Measurements from ENCODE around the gene HSPB1.
"Not testable (repeated sequence)": the region's sequence is repeated elsewhere in the genome, so short reads cannot be mapped to it uniquely, and the experiment has no call there.

The HSPB1 gene

GRCh38 chr7:76335417-76335816 lies 32.9 kb downstream of the HSPB1 start:
- DNase-seq, result not testable (repeated sequence)

DNA sequence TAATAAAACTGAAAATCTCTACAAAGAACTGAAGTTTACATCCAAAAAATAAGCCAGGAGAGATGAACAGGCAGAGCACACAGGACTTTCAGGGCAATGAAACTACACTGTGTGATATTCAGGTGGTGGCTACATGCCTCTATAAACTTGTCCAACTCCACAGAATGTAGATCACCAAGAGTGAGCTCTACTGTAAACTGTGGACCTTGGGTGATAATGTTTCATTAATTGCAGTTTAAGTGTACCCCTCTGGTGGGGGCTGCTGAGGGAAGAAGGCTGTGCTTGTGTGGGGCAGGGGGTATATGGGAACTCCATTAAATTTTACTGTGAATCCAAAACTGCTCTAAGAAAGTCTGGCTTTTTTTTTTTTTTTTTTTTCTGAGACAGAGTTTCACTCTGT lies 33.6 kb downstream of the HSPB1 start:
- DNase-seq, result no peak

GRCh38 chr7:76337147-76337546 lies 34.7 kb downstream of the HSPB1 start:
- no peak for DNase-seq

- no peak for DNase-seq
Observed at GRCh38 chr7:76338298-76339084, 36.0 kb downstream of the HSPB1 start.

DNA sequence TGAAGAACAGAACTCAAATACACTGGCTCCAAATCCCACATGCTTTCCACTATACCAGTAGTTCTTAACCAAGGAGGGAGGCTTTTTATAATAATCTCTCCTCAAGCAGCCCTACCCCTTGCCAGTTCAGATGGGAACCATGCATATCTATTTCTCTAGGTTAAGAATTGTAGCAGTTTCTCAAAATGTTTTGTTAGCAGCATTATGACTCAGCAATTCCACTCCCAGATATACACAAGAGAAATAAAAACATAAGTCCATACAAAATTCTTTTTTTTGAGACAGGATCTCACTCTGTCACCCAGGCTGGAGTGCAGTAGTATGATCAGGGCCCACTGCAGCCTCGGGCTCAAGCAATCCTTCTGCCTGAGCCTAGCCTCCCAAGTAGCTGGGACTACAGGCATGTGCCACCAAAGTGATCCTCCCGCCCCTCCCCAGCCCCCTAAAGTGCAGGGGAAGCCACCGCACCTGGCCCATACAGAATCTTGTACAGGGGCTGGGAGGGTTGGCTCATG lies 38.2 kb downstream of the HSPB1 start:
- no peak for DNase-seq

- DNase-seq, result no peak
Observed at GRCh38 chr7:76342222-76342621, 39.7 kb downstream of the HSPB1 start.

DNA sequence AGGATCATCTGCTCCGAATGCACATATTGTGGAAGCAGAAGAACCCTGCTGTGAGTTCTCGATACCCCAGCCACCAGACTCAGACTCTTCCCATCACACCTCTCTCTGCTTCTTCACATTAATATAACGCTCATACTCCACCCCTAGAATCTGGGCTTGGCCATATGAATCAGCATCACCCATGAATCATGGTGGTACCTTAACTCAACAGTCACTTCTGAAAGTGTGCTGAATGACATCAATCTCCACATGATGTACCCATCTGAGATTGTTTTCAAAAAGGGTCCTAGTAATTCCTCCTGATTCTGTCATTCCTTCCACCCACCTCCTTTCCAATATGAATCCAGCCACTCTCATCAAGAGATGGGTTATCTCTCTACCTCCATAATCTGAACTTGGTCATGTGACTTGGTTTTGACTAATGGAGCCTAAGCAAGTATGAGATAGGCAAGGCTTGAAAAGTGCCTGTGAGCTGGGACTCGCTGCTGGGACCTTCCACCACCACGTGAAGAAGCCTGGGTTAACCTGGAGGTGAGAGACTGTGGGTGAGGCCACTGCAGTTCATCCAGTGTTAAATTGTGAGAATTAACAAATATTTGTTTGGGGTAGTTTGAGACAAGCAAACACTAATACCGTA lies 40.9 kb downstream of the HSPB1 start:
- DNase-seq, result no peak

- DNase-seq, result no peak
Observed at GRCh38 chr7:76343931-76344321, 41.5 kb downstream of the HSPB1 start.

- no peak for DNase-seq
Observed at GRCh38 chr7:76346097-76346496, 43.6 kb downstream of the HSPB1 start.

DNA sequence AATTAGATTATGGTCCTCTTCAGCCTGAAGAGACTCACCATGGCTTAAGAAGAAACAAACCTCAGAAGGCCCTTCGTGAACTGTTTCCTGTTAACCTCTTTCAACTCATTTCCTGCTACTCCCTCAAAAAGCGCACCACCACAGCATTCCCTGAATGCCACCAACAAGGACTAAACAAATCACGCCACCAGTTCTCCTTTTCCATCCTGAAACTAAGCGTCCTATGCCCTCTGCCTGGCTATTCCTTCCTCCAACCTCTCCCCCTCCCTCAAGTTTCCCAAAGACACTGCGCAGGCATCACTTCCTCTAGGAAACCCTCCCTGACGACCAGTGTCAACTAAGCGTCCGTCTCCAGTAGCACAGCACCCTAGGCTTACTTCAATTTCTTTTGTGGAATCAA lies 44.3 kb downstream of the HSPB1 start:
- no peak for DNase-seq

DNA sequence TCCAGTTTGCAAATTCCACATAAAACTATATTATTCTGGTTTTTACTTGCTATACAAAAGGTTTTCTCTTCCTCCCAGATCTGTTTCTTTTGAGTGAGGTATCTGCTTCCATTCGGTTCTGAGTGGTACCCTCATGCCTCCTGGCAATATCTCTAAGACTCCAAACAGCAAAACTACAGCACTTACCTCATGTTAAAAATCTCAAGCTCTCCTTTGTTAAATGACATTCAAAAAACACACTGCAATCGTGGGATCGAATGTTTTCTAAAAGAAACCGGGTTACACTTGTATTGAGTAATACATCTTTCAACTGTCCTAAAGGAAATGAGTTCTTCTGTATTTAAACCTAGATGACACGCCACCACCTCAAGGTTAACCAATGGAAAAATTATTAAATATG lies 45.2 kb downstream of the HSPB1 start:
- no peak for DNase-seq

DNA sequence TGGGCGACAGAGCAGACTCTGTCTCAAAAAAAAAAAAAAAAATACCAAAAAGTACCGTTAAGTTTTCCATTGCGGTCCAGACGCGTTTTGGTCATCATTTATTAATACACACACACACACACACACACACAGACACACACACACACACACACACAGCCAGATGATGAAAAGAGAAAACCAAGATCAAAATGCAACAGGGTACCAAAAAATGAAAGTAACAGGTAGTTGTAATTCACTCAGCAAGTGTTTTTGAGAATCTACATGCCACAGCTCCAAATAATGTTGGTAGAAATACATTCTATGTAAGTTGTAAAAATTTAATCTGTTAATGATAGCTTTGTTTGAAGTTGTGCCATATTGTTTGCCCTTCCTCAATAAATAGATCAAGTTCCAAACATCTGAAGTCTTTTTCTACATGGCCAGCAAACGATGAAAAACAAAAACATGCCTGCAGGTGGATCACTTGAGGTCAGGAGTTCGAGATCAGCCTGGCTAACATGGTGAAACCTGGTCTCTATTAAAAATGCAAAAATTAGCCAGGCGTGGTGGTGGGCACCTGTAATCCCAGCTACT lies 46.9 kb downstream of the HSPB1 start:
- DNase-seq, result no peak

GRCh38 chr7:76351372-76351771 lies 48.9 kb downstream of the HSPB1 start:
- no peak for DNase-seq

DNA sequence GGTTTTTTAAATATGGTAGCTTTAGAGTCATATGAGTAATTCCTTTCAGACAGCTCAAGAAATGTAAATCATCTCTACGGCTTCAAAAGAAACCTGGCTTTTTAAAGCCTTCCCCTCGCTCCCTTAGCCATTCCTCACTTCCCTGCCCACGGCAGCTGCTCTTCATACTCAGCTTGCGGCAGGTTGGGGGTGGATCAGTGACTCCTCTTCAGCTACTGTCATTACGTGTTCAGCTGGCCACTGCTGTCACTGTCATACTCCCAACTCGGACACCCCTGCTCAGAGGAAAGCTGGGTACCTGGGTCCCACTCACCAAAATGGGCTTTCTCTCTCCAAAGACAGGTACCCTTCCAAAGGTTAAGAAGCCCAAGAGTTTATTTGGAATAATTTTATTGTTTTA lies 49.7 kb downstream of the HSPB1 start:
- DNase-seq, result no peak

DNA sequence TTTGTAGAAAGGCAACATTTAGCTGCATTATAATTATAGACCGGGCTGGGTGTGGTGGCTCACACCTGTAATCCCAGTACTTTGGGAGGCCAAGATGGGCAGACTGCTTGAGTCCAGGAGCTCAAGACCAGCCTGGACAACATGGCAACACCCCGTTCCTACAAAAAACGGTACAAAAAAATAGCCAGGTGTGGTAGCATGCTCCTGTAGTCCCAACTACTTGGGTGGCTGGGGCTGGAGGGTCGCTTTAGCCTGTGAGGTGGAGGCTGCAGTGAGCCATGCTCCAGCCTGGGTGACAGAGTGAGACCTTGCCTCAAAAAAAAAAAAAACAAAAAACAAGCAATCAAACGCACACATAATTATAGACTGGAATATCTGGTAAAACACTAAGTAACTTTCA lies 51.3 kb downstream of the HSPB1 start:
- no peak for DNase-seq
